HEK293T (cell line): Measurements from ENCODE around the gene MSH2.

Source experiments
- CTBP1 ChIP-seq: fragments of 450-650 bp; IDR thresholded peaks from 2 replicates; pipeline ENCODE4 v1.6.1; 2016; ENCODE audit warnings: borderline replicate concordance
- FOXK2 ChIP-seq: fragments of 450-650 bp; IDR thresholded peaks from 2 replicates; pipeline ENCODE4 v1.6.1; 2016; ENCODE audit warnings: mild to moderate bottlenecking
- FOXM1 ChIP-seq: fragments of 450-650 bp; IDR thresholded peaks from 2 replicates; pipeline ENCODE4 v1.6.1; 2017; ENCODE audit warnings: mild to moderate bottlenecking, borderline replicate concordance
- L3MBTL2 ChIP-seq: fragments of 450-650 bp; conservative IDR thresholded peaks from 2 replicates; pipeline ENCODE4 v1.6.1; 2016; ENCODE audit warnings: mild to moderate bottlenecking
- NFRKB ChIP-seq: fragments of 450-650 bp; IDR thresholded peaks from 2 replicates; pipeline ENCODE4 v1.6.1; 2016; ENCODE audit warnings: mild to moderate bottlenecking, moderate library complexity
- SP1 ChIP-seq: fragments of 450-650 bp; IDR thresholded peaks from 2 replicates; pipeline ENCODE4 v1.6.1; 2017

GRCh38 chr2:47508080-47508479 is 105.1 kb downstream of the MSH2 start:
- no peak for TF ChIP-seq NFRKB
- no peak for TF ChIP-seq CTBP1
- no peak for TF ChIP-seq SP1
- no peak for TF ChIP-seq FOXM1
- no peak for TF ChIP-seq L3MBTL2
- no peak for TF ChIP-seq FOXK2
